IMR-90 (cell line): ENCODE measurements around the gene DLX1. TPM values are rescaled to one million over a fixed set of nuclear protein-coding genes. Genes with fewer than 3 reads are reported as not detected.

ENCODE experiments used
- ATAC-seq: fragments of 200-7000 bp; cut with Tn5 transposase; 2 replicates; pipeline ENCODE4 v1.9.1; 2020; ENCODE audit warnings: low read depth, mild to moderate bottlenecking, moderate library complexity
- BruUV-seq: library from RNA; stranded (reverse); fragments of 400-500 nt; replicated peaks from 2 replicates; lab custom pipeline; 2021; lab: Mats Ljungman, UMichigan
- CTCF ChIA-PET: fragments of 300-600 bp; formaldehyde crosslinking; extraction: SDS; loops from one replicate; lab custom pipeline; 2021; ENCODE audit warnings: antibody characterized with exemption; lab: Yijun Ruan, JAX
- POLR2A ChIA-PET: fragments of 300-600 bp; sonication (Branson Sonifier 250); formaldehyde crosslinking; loops from one replicate; lab custom pipeline; 2022; ENCODE audit warnings: antibody characterized with exemption; ENCODE audit not compliant: unreplicated experiment; lab: Charles Lee
- DNase-seq: peaks from one replicate; pipeline ENCODE4 v3.0.0; 2013
- H2AFZ ChIP-seq: replicated peaks from 2 replicates; pipeline ENCODE3; 2013; ENCODE audit warnings: low read length, mild to moderate bottlenecking; ENCODE audit not compliant: poor library complexity
- H2AK5ac ChIP-seq: 2 replicates; pipeline ENCODE4 v1.6.1; 2013; ENCODE audit warnings: low read depth, low read length, inconsistent platforms
- H2AK9ac ChIP-seq: replicated peaks from 2 replicates; pipeline ENCODE3; 2013; ENCODE audit warnings: mild to moderate bottlenecking, low read depth, low read length, moderate library complexity; ENCODE audit not compliant: poor library complexity
- H2BK120ac ChIP-seq: 2 replicates; pipeline ENCODE4 v1.6.1; 2013; ENCODE audit warnings: low read depth, low read length, inconsistent platforms
- H2BK15ac ChIP-seq: 3 replicates; pipeline ENCODE4 v1.6.1; 2013; ENCODE audit warnings: low read depth, low read length, inconsistent platforms
- H2BK20ac ChIP-seq: 2 replicates; pipeline ENCODE4 v1.6.1; 2013; ENCODE audit warnings: low read depth, mild to moderate bottlenecking, inconsistent platforms, low read length, moderate library complexity
- H2BK5ac ChIP-seq: 2 replicates; pipeline ENCODE4 v1.6.1; 2013; ENCODE audit warnings: mild to moderate bottlenecking, low read depth, low read length, inconsistent platforms; ENCODE audit not compliant: poor library complexity, severe bottlenecking
- H3K14ac ChIP-seq: replicated peaks from 2 replicates; pipeline ENCODE4 v1.6.1; 2013; ENCODE audit warnings: low read depth, low read length, inconsistent platforms
- H3K18ac ChIP-seq: 2 replicates; pipeline ENCODE4 v1.6.1; 2013; ENCODE audit warnings: low read depth, low read length, control low read depth
- H3K23ac ChIP-seq: 2 replicates; pipeline ENCODE4 v1.6.1; 2013; ENCODE audit warnings: low read depth, low read length, inconsistent platforms
- H3K27ac ChIP-seq: 2 replicates; pipeline ENCODE4 v1.5.1; 2013; ENCODE audit warnings: mild to moderate bottlenecking, control low read depth, low read length; ENCODE audit not compliant: insufficient read depth
- H3K27me3 ChIP-seq: 2 replicates; pipeline ENCODE4 v1.6.1; 2013; ENCODE audit warnings: low read length; ENCODE audit not compliant: control insufficient read depth, insufficient read depth
- H3K36me3 ChIP-seq: 2 replicates; pipeline ENCODE4 v1.6.1; 2013; ENCODE audit warnings: low read length, mixed read lengths; ENCODE audit not compliant: control insufficient read depth, insufficient read depth
- H3K4ac ChIP-seq: 2 replicates; pipeline ENCODE4 v1.6.1; 2013; ENCODE audit warnings: low read depth, low read length, inconsistent platforms
- H3K4me1 ChIP-seq: 2 replicates; pipeline ENCODE4 v1.6.1; 2013; ENCODE audit warnings: low read length, mixed read lengths; ENCODE audit not compliant: control insufficient read depth, insufficient read depth
- H3K4me2 ChIP-seq: 2 replicates; pipeline ENCODE4 v1.6.1; 2013; ENCODE audit warnings: low read depth, mild to moderate bottlenecking, control low read depth, low read length, moderate library complexity
- H3K4me3 ChIP-seq: 2 replicates; pipeline ENCODE4 v1.5.1; 2013; ENCODE audit warnings: low read depth, mild to moderate bottlenecking, control low read depth, low read length, moderate library complexity; ENCODE audit not compliant: insufficient read depth
- H3K56ac ChIP-seq: 2 replicates; pipeline ENCODE4 v1.6.1; 2013; ENCODE audit warnings: low read length, inconsistent platforms; ENCODE audit not compliant: insufficient read depth; ENCODE audit errors: extremely low read depth
- H3K79me1 ChIP-seq, 2 experiments: 2 replicates each; pipeline ENCODE4 v1.6.1; 2013; ENCODE audit warnings: low read length in 2 of 2, inconsistent platforms in 1 of 2, low read depth in 1 of 2
- H3K9ac ChIP-seq: 2 replicates; pipeline ENCODE4 v1.6.1; 2013; ENCODE audit warnings: low read depth, low read length, control low read depth
- H3K9me1 ChIP-seq: 2 replicates; pipeline ENCODE4 v1.6.1; 2013; ENCODE audit warnings: low read length, inconsistent platforms; ENCODE audit not compliant: insufficient read depth
- H3K9me3 ChIP-seq: 2 replicates; pipeline ENCODE4 v1.6.1; 2013; ENCODE audit warnings: low read length; ENCODE audit not compliant: control insufficient read depth, insufficient read depth
- H4K20me1 ChIP-seq: 2 replicates; pipeline ENCODE4 v1.6.1; 2013; ENCODE audit warnings: low read length, inconsistent platforms; ENCODE audit not compliant: insufficient read depth
- H4K5ac ChIP-seq: 2 replicates; pipeline ENCODE4 v1.6.1; 2013; ENCODE audit warnings: mild to moderate bottlenecking, low read depth, low read length, control low read depth
- H4K8ac ChIP-seq, 2 experiments: 2 replicates each; pipeline ENCODE4 v1.6.1; 2013; ENCODE audit warnings: low read depth in 2 of 2, low read length in 2 of 2, control low read depth in 1 of 2, inconsistent platforms in 1 of 2
- H4K91ac ChIP-seq: 2 replicates; pipeline ENCODE4 v1.6.1; 2013; ENCODE audit warnings: low read depth, low read length, inconsistent platforms; ENCODE audit not compliant: insufficient read depth
- RCOR1 ChIP-seq: IDR thresholded peaks from 2 replicates; pipeline ENCODE4 v1.6.1; 2012; ENCODE audit warnings: mild to moderate bottlenecking, low read length, improper control_type of control experiment; ENCODE audit not compliant: insufficient replicate concordance
- WGBS, 2 experiments: methylation state at CpG; one replicate each; pipeline versions ENCODE4 v1.1.5 to v1.1.7; 2013; ENCODE audit warnings: missing lambda C conversion rate in 2 of 2; ENCODE audit not compliant: insufficient read length in 1 of 2; ENCODE audit errors: extremely low coverage in 2 of 2; 5-methylcytosine and 5-hydroxymethylcytosine counted together
- dilution Hi-C: fragments of 300-500 bp; cut with HindIII; formaldehyde crosslinking; loops from one replicate; pipeline ENCODE4 v1.14.3; 2018; ENCODE audit warnings: low sequenced_read_pairs; ENCODE audit not compliant: unreplicated experiment
- in situ Hi-C: fragments of 300-500 bp; cut with MboI; formaldehyde crosslinking; loops from 3 replicates; pipeline ENCODE4 v1.14.3; 2019; ENCODE audit warnings: low sequenced_read_pairs, inconsistent platforms, mixed read lengths
- intact Hi-C: fragments of 100-400 bp; cut with micrococcal nuclease; formaldehyde crosslinking; loops from 2 replicates; pipeline ENCODE4 v1.10.0; 2022
- polyA plus RNA-seq, 3 experiments: library from polyadenylated mRNA; depleted of rRNA; stranded (reverse); fragments of >200 nt; gene quantifications; 2 replicates each; pipeline ENCODE4 v1.2.3, GENCODE V29; 2012; ENCODE audit warnings: low replicate concordance in 1 of 3
- total RNA-seq: library from RNA; depleted of rRNA; stranded (reverse); fragments of >200 nt; gene quantifications from 2 replicates; pipeline ENCODE4 v1.2.3, GENCODE V29; 2012

The DLX1 gene
- total and polyA plus RNA-seq, 2 of the 4 experiments (the other 2 are of a cell fraction): 0.36 to 2.2 TPM

GRCh38 chr2:172056293-172056692 is 29.0 kb upstream of the DLX1 start:
- ChIA-PET CTCF (interaction anchor here (1.6 kb wide), 1 partner anchor 10 kb away, joined by 3 read pairs; no protein-coding TSS in a partner anchor), POLR2A (no interaction called here)
- dilution Hi-C loops: no loop called here
- H3K9ac ChIP-seq: no peak overlapping the region
- H2AK9ac ChIP-seq: no peak overlapping the region
- no peak for ATAC-seq
- no peaks in the 10 kb centered on the region for H3K4me1 ChIP-seq
- H4K91ac ChIP-seq: no peak overlapping the region
- H3K9me3 ChIP-seq: no peaks in the 10 kb centered on the region
- H2BK20ac ChIP-seq: no peak overlapping the region
- no TSS peak for BruUV-seq
- H3K79me1 ChIP-seq: no peaks in the 10 kb centered on the region
- no peaks in the 10 kb centered on the region for H3K27me3 ChIP-seq
- no peak overlapping the region for H3K14ac ChIP-seq
- 50% methylated on average over 1 of the region's 2 CpGs; no CpG with 5 or more reads in 1 of the 2 experiments for WGBS, 2 experiments
- no peak overlapping the region for H2BK5ac ChIP-seq
- no peak overlapping the region; the same call in 2 of the 3 replicates for H2BK15ac ChIP-seq
- no peak overlapping the region for H3K18ac ChIP-seq
- no peak overlapping the region for H4K5ac ChIP-seq
- H3K27ac ChIP-seq: no peak overlapping the region
- H3K4me3 ChIP-seq: no peak overlapping the region
- intact Hi-C loops: no loop called here
- H4K20me1 ChIP-seq: no peaks in the 10 kb centered on the region
- no peak overlapping the region for H3K23ac ChIP-seq
- no peak overlapping the region for H2BK120ac ChIP-seq
- in situ Hi-C loops: no loop called here
- no peak overlapping the region for H3K4me2 ChIP-seq
- TF ChIP-seq RCOR1: no peak
- no peak overlapping the region for H3K56ac ChIP-seq
- no peak overlapping the region for H3K4ac ChIP-seq
- no peak overlapping the region for H2AK5ac ChIP-seq
- H4K8ac ChIP-seq: no peak overlapping the region
- 0 out of 2 replicates have a peak, but pooled peaks cover 3% of the 10 kb centered on the region for H3K9me1 ChIP-seq
- DNase-seq: no peak
- H2AFZ ChIP-seq: no peak overlapping the region
- H3K36me3 ChIP-seq: no peaks in the 10 kb centered on the region
